GM19372 (cell line): ENCODE measurements around the gene CEP170B.

Experiments
- ATAC-seq: cut with Tn5 transposase; IDR thresholded peaks from one replicate; pipeline ENCODE4 v1.9.1; 2021; ENCODE audit warnings: mild to moderate bottlenecking, low read depth, moderate library complexity; ENCODE audit not compliant: unreplicated experiment

Gene CEP170B

GRCh38 chr14:104866451-104867370 is 1.6 kb downstream of the CEP170B start:
- no peak for ATAC-seq

GRCh38 chr14:104867371-104868059 is 2.4 kb downstream of the CEP170B start:
- ATAC-seq: no peak

GRCh38 chr14:104868060-104868740 is 3.1 kb downstream of the CEP170B start:
- no peak for ATAC-seq

- ATAC-seq: no peak
These were observed 3.9 kb downstream of the CEP170B start for GRCh38 chr14:104868811-104869572.

- ATAC-seq: no peak
These were observed 4.8 kb downstream of the CEP170B start for GRCh38 chr14:104869669-104870367.

- no peak for ATAC-seq
These were observed 5.5 kb downstream of the CEP170B start for GRCh38 chr14:104870368-104871144.

GRCh38 chr14:104871145-104871655 is 6.1 kb downstream of the CEP170B start:
- ATAC-seq: no peak

- no peak for ATAC-seq
These were observed 6.8 kb downstream of the CEP170B start for GRCh38 chr14:104871656-104872468.

GRCh38 chr14:104872469-104873341 is 7.6 kb downstream of the CEP170B start:
- ATAC-seq: no peak

GRCh38 chr14:104873380-104874055 is 8.4 kb downstream of the CEP170B start:
- no peak for ATAC-seq

GRCh38 chr14:104874110-104874531 is 9.1 kb downstream of the CEP170B start:
- ATAC-seq: no peak

GRCh38 chr14:104874571-104875411 is 9.7 kb downstream of the CEP170B start:
- ATAC-seq: no peak

- no peak for ATAC-seq
These were observed 10.3 kb downstream of the CEP170B start for GRCh38 chr14:104875412-104875751.

- no peak for ATAC-seq
These were observed 10.7 kb downstream of the CEP170B start for GRCh38 chr14:104875811-104876210.

- no peak for ATAC-seq
These were observed 11.2 kb downstream of the CEP170B start for GRCh38 chr14:104876251-104876699.
